NB4 (cell line): ENCODE results near the gene SFMBT2.

Experiments
- CTCF ChIP-seq: IDR thresholded peaks from one replicate; pipeline ENCODE4 v1.5.1; 2012; ENCODE audit warnings: low read depth, low read length
- MAX ChIP-seq: IDR thresholded peaks from 2 replicates; pipeline ENCODE4 v1.6.1; 2011; ENCODE audit warnings: low read depth, low read length
- MYC ChIP-seq: IDR thresholded peaks from 2 replicates; pipeline ENCODE4 v1.6.1; 2011; ENCODE audit warnings: low read depth, low read length
- POLR2A ChIP-seq: IDR thresholded peaks from 2 replicates; pipeline ENCODE4 v1.6.1; 2011; ENCODE audit warnings: mild to moderate bottlenecking; ENCODE audit not compliant: insufficient read length; ENCODE audit errors: extremely low read depth

GRCh38 chr10:7443036-7443435, 32.2 kb upstream of the SFMBT2 start:
- TF ChIP-seq CTCF (no peak), MAX (no peak), POLR2A (no peak), MYC (no peak)
